K562 (cell line): ENCODE measurements around the gene LBHD2. TPM values are rescaled to one million over a fixed set of nuclear protein-coding genes. Genes with fewer than 3 reads are reported as not detected.

ENCODE experiments used
- BCL6 ChIP-seq: fragments of 250-450 bp; sonication (Bioruptor Pico); IDR thresholded peaks from 2 replicates; pipeline ENCODE4 v1.4.0; 2020
- CBFA2T3 ChIP-seq: fragments of 450-650 bp; IDR thresholded peaks from 2 replicates; pipeline ENCODE4 v1.6.1; 2017
- CBX1 ChIP-seq: sonication (generic); IDR thresholded peaks from 2 replicates; pipeline ENCODE4 v1.6.1; 2016; ENCODE audit warnings: antibody characterized with exemption, low read depth, mild to moderate bottlenecking
- CEBPB ChIP-seq: fragments of 450-650 bp; IDR thresholded peaks from 2 replicates; pipeline ENCODE4 v1.6.1; 2016; ENCODE audit warnings: missing genetic modification characterization, missing compliant biosample characterization
- CHD4 ChIP-seq: fragments of 200-600 bp; sonication (generic); IDR thresholded peaks from 3 replicates; pipeline ENCODE4 v1.6.1; 2012; ENCODE audit warnings: low read depth, mild to moderate bottlenecking, mixed read lengths, low read length, inconsistent platforms; ENCODE audit not compliant: insufficient read depth, insufficient replicate concordance, poor library complexity, severe bottlenecking
- ESRRA ChIP-seq: fragments of 450-650 bp; IDR thresholded peaks from 2 replicates; pipeline ENCODE4 v1.6.1; 2014; ENCODE audit warnings: low read depth, mild to moderate bottlenecking, moderate library complexity, borderline replicate concordance
- FOXK1 ChIP-seq: sonication (generic); formaldehyde crosslinking; IDR thresholded peaks from 2 replicates; pipeline ENCODE4 v1.8.0; 2022; ENCODE audit warnings: missing genetic modification reagents, mild to moderate bottlenecking, borderline replicate concordance
- FUS ChIP-seq: fragments of 200-400 bp; formaldehyde crosslinking; optimal IDR thresholded peaks from 2 replicates; pipeline ENCODE3; 2017; ENCODE audit warnings: low read depth, low read length
- GABPB2 ChIP-seq: fragments of 250-450 bp; sonication (Bioruptor Pico); conservative IDR thresholded peaks from 2 replicates; pipeline ENCODE4 v1.5.1; 2021; ENCODE audit warnings: mild to moderate bottlenecking
- HDGF ChIP-seq: fragments of 450-650 bp; IDR thresholded peaks from 2 replicates; pipeline ENCODE4 v1.6.1; 2016
- L3MBTL2 ChIP-seq: fragments of 450-650 bp; IDR thresholded peaks from 2 replicates; pipeline ENCODE4 v1.6.1; 2016; ENCODE audit warnings: mild to moderate bottlenecking, moderate library complexity
- MLX ChIP-seq, 2 experiments: fragments of 450-650 bp in 1 of 2; sonication (generic) in 1 of 2; formaldehyde crosslinking; conservative IDR thresholded peaks; 2 replicates each; pipeline versions ENCODE4 v1.4.0 to v1.8.1; 2020 to 2022; ENCODE audit warnings: mild to moderate bottlenecking in 1 of 2, missing genetic modification reagents in 1 of 2
- NKRF ChIP-seq: fragments of 450-650 bp; IDR thresholded peaks from 2 replicates; pipeline ENCODE4 v1.6.1; 2016; ENCODE audit warnings: borderline replicate concordance
- RAD51 ChIP-seq: fragments of 450-650 bp; IDR thresholded peaks from 2 replicates; pipeline ENCODE4 v1.7.1; 2016; ENCODE audit warnings: low read depth, mild to moderate bottlenecking, borderline replicate concordance
- TBP ChIP-seq: optimal IDR thresholded peaks from 2 replicates; pipeline ENCODE3; 2011; ENCODE audit warnings: low read depth, low read length, improper control_type of control experiment
- ZKSCAN1 ChIP-seq: fragments of 150-350 bp; IDR thresholded peaks from 2 replicates; pipeline ENCODE4 v1.6.1; 2016; ENCODE audit warnings: low read depth, low read length
- ZNF695 ChIP-seq: fragments of 450-650 bp; formaldehyde crosslinking; IDR thresholded peaks from 2 replicates; pipeline ENCODE4 v1.4.0; 2020; ENCODE audit warnings: mild to moderate bottlenecking, moderate library complexity
- ZNF764 ChIP-seq: fragments of 250-450 bp; sonication (Bioruptor Pico); IDR thresholded peaks from 2 replicates; pipeline ENCODE4 v1.4.0; 2020; ENCODE audit warnings: low read depth, mild to moderate bottlenecking, moderate library complexity
- polyA plus RNA-seq, 8 experiments: library from polyadenylated mRNA; depleted of rRNA in 4 of 8; stranded (reverse) in 5 of 8; unstranded in 3 of 8; fragments of >200 nt; fragmentation: Nextera tagmentation in 2 of 8; fragmentation: Illumina TruSeq in 1 of 8; extraction: Ambion mirVana in 2 of 8; extraction: Trizol in 1 of 8; gene quantifications; 2 replicates each; pipeline versions ENCODE4 v1.2.1 to v1.2.3, GENCODE V29; 2011 to 2014; ENCODE audit warnings: inconsistent platforms in 1 of 8, missing spikeins in 1 of 8
- total RNA-seq, 7 experiments: library from RNA; depleted of rRNA in 6 of 7; stranded (reverse); fragments of >200 nt in 6 of 7; fragmentation: Illumina TruSeq in 2 of 7; extraction: Trizol in 2 of 7; gene quantifications; 2 replicates each; pipeline versions ENCODE4 v1.2.1 to v1.2.3, GENCODE V29; 2011 to 2021; ENCODE audit warnings: low replicate concordance in 1 of 7
- TF ChIP-seq, protein P1 (sequence below): sonication (generic); formaldehyde crosslinking; IDR thresholded peaks from 2 replicates; pipeline ENCODE4 v1.8.1; 2023; ENCODE audit warnings: mild to moderate bottlenecking, missing genetic modification reagents
- TF ChIP-seq, protein P2 (sequence below), 2 experiments: fragments of 450-650 bp; conservative IDR thresholded peaks; 2 replicates each; pipeline ENCODE4 v1.6.1; 2017; ENCODE audit warnings: mild to moderate bottlenecking in 2 of 2, moderate library complexity in 2 of 2

LBHD2 gene
- total and polyA plus RNA-seq, 9 of the 15 experiments (the other 6 are each of a cell fraction or from before 2014, with no cell fraction given) = not detected

DNA sequence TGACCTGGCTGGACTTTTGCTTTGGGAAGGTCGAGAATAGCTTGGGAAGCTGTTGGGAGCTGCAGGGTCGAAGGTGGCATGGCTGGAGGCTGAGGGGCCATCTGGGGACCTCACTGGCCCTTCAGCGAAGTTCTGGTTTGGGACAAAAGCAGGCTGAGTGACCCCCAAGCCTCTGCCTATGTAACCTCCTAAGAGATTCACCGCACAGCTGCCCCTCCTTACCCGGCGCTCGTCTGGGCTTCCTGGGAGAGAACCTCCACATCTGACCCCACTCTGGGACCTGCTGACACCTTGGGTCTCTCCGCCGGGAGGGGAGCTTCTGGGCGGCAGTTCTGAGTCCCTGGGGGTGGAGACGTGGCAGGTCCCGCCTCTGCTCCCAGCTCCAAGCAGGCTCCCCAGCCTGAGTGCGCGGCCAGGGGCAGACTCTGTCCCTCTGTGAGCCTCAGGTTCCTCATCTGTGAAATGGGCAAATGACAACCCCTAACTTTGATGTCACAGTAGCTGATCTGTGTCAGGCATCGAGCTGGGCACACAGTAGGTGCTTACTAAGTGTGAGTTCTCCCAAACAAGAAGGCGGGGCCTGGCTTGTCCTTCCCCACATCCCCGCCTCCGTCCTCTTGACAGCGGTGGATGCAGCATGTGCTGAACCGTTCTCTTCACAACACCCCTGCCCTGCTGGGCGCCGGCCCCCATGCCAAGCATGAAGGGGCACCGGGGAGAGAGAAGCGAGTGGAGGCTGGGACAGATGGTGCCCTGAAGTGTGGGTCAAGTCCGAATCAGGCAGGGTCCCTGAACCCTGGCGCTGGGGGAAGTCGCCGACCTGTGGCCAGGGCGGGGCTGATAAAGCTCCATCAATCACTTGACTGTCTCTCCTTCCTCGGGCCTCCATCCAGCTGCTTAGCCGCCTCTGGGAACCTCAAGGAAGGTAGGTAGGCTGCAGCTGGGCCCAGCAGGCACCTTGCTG lies 14.3 kb downstream of the LBHD2 start (continued):
- TF ChIP-seq ZKSCAN1 = peak; percentile 94
- TF ChIP-seq CBX1 = peak; percentile 51; the same call in 1 of the 2 replicates
- peak; percentile 57 for TF ChIP-seq CHD4
- TF ChIP-seq TBP = no peak
- TF ChIP-seq, protein P1, sequence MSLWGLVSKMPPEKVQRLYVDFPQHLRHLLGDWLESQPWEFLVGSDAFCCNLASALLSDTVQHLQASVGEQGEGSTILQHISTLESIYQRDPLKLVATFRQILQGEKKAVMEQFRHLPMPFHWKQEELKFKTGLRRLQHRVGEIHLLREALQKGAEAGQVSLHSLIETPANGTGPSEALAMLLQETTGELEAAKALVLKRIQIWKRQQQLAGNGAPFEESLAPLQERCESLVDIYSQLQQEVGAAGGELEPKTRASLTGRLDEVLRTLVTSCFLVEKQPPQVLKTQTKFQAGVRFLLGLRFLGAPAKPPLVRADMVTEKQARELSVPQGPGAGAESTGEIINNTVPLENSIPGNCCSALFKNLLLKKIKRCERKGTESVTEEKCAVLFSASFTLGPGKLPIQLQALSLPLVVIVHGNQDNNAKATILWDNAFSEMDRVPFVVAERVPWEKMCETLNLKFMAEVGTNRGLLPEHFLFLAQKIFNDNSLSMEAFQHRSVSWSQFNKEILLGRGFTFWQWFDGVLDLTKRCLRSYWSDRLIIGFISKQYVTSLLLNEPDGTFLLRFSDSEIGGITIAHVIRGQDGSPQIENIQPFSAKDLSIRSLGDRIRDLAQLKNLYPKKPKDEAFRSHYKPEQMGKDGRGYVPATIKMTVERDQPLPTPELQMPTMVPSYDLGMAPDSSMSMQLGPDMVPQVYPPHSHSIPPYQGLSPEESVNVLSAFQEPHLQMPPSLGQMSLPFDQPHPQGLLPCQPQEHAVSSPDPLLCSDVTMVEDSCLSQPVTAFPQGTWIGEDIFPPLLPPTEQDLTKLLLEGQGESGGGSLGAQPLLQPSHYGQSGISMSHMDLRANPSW (CRISPR knock-in tag) = no peak
- TF ChIP-seq ESRRA = 0 out of 2 replicates have a peak, but pooled peaks have one; percentile 56
- no peak for TF ChIP-seq RAD51
- TF ChIP-seq MLX (CRISPR knock-in tag; conservative IDR thresholded peaks at IDR 0.05) = no peak
- TF ChIP-seq, protein P2, sequence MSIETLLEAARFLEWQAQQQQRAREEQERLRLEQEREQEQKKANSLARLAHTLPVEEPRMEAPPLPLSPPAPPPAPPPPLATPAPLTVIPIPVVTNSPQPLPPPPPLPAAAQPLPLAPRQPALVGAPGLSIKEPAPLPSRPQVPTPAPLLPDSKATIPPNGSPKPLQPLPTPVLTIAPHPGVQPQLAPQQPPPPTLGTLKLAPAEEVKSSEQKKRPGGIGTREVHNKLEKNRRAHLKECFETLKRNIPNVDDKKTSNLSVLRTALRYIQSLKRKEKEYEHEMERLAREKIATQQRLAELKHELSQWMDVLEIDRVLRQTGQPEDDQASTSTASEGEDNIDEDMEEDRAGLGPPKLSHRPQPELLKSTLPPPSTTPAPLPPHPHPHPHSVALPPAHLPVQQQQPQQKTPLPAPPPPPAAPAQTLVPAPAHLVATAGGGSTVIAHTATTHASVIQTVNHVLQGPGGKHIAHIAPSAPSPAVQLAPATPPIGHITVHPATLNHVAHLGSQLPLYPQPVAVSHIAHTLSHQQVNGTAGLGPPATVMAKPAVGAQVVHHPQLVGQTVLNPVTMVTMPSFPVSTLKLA (conservative IDR thresholded peaks at IDR 0.05) = peak in 1 of 2 experiments; percentile 11; a peak in 1 of 4 replicates
- no peak for TF ChIP-seq ZNF764 (CRISPR knock-in tag)
- no peak for TF ChIP-seq FUS
- TF ChIP-seq FOXK1 (CRISPR knock-in tag) = no peak
- TF ChIP-seq GABPB2 (CRISPR knock-in tag) = no peak
- TF ChIP-seq ZNF695 (CRISPR knock-in tag) = no peak
- 0 out of 2 replicates have a peak, but pooled peaks have one; percentile 40 for TF ChIP-seq L3MBTL2
- no peak for TF ChIP-seq CEBPB (tag)
- no peak for TF ChIP-seq NKRF
- TF ChIP-seq BCL6 (CRISPR knock-in tag) = no peak
- peak; percentile 30; the same call in 1 of the 2 replicates for TF ChIP-seq CBFA2T3
- 0 out of 2 replicates have a peak, but pooled peaks have one; percentile 46 for TF ChIP-seq HDGF
